Pancreas (tissue), 10 donors: ENCODE data around the gene C8B. TPM values are rescaled to one million over a fixed set of nuclear protein-coding genes. Genes with fewer than 3 reads are reported as not detected.

Source experiments
- ATAC-seq, 4 donors: fragments of 200-7000 bp; cut with Tn5 transposase; one replicate each; pipeline versions ENCODE4 v1.8.0 to v1.9.1; 2020; ENCODE audit warnings: mild to moderate bottlenecking in 4 of 4, moderate library complexity in 4 of 4
- DNase-seq, 6 donors: peaks; one replicate each; pipeline ENCODE4 v3.0.0-alpha.2; 2020
- FAIRE-seq: peaks from 2 replicates; lab custom pipeline; 2012; peaks lifted over from hg19 to GRCh38; lab: Jason Lieb, UNC
- H3K27ac ChIP-seq, 4 donors: fragments of 200-600 bp; sonication (generic); 1 replicate in 3 of 4; 2 replicates in 1 of 4; pipeline versions ENCODE4 v1.5.0 to v1.8.0; 2020
- H3K27me3 ChIP-seq, 4 donors: fragments of 200-600 bp; one replicate each; pipeline ENCODE4 v1.8.0; 2021
- H3K36me3 ChIP-seq, 3 donors: fragments of 200-600 bp; sonication (generic) in 1 of 3; one replicate each; pipeline versions ENCODE4 v1.5.0 to v1.8.0; 2020 to 2021
- H3K4me1 ChIP-seq, 3 donors: fragments of 200-600 bp; one replicate each; pipeline ENCODE4 v1.8.0; 2021
- H3K4me3 ChIP-seq, 4 donors: fragments of 200-600 bp; sonication (generic) in 2 of 4; one replicate each; pipeline versions ENCODE4 v1.5.0 to v1.8.0; 2020 to 2021
- H3K9me3 ChIP-seq, 4 donors: fragments of 200-600 bp; one replicate each; pipeline ENCODE4 v1.8.0; 2021
- WGBS, 2 donors: extraction: QIAGEN DNeasy Blood & Tissue Kit; methylation state at CpG; one replicate each; pipeline ENCODE4 v1.1.7; 2013; 5-methylcytosine and 5-hydroxymethylcytosine counted together
- intact Hi-C, 3 donors: fragments of 100-400 bp; cut with DNase I; formaldehyde crosslinking; loops; one replicate each; pipeline versions ENCODE4 v1.11.1 to v1.14.2; 2022
- polyA plus RNA-seq, 2 donors: library from polyadenylated mRNA; stranded (reverse); fragments of 200-250 nt; gene quantifications; one replicate each; pipeline ENCODE4 v1.2.3, GENCODE V29; 2013
- total RNA-seq, 6 donors: library from RNA; stranded (reverse); fragmentation: NEBNext Ultra II Directional in 4 of 6; extraction: Animal tissue kit (Norgen Biotek cat#: 25700) in 4 of 6; gene quantifications; one replicate each; pipeline versions ENCODE4 v1.2.1 to v1.2.4, GENCODE V29; 2021 to 2023
- TF ChIP-seq, protein P1 (sequence below), 4 donors: fragments of 200-600 bp; sonication (generic) in 3 of 4; IDR thresholded peaks; one replicate each; pipeline versions ENCODE4 v1.5.0 to v1.8.0; 2021; ENCODE audit warnings: antibody characterized with exemption in 4 of 4
- donor health status: healthy with polysubstance abuse.
- donor health status: DM: no; HTN: no; CAD: no; lungs with moderate emphysema.
- donor health status: DM: no; HTN: no; CAD: no.
- donor health status: control.
- donor health status: control.
- donor health status: Bipolar disorder and iron deficiency.
- donor health status: DM: yes; HTN: yes; CAD: no.
- donor health status: DM: no; HTN: no; CAD: no.
- donor health status: DM: no; HTN: no; CAD: no.
- donor health status: DM: yes; HTN: yes; CAD: no.

C8B gene
- total RNA-seq: under 1 TPM in 3 of 6 donors, not detected in 3; 0.14 to 0.28 (median 0.22) TPM
- polyA plus RNA-seq: under 1 TPM in 1 of 2 donors, not detected in 1; 0.05 TPM

DNA sequence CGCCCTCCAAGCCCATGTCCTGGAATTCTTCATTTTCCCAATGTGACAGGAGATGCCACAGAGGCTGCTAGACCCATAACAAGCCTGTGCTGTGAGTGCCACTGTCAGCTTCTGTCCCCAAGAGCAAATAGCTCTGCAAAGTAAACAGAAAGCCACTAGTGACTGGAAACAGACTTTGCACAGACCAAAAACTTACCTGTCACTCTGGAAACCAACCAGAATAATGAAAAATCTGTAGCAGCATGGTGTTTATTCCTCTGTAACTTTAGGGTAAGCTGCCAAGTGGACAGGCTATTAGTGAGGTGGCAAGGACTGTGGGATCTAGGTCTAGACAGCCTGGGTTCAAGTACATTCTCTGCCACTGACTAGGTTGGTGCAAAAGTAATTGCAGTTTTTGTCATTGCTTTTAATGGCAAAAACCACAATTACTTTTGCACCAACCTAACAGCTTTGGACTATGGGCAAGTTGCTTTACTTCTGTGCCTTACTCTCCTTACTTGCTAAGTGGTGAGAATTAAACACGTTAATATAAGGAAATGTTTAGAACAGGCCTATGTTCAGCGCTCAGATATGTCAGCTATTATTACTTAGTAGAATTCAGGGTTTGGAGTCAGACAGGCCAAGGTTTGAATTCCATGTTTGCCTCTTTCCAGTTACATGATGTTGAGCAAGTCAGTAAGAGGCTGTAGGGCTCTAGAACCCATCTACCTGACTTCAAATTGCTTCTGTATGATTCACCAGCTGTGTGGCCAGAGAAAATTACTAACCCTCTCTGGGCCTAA, at the start of gene C8B:
C8B (minus strand) TSS at position 100 of the 782 bp plus-strand sequence; CDS start at position 33, 67 bp downstream.
- TF ChIP-seq, protein P1, sequence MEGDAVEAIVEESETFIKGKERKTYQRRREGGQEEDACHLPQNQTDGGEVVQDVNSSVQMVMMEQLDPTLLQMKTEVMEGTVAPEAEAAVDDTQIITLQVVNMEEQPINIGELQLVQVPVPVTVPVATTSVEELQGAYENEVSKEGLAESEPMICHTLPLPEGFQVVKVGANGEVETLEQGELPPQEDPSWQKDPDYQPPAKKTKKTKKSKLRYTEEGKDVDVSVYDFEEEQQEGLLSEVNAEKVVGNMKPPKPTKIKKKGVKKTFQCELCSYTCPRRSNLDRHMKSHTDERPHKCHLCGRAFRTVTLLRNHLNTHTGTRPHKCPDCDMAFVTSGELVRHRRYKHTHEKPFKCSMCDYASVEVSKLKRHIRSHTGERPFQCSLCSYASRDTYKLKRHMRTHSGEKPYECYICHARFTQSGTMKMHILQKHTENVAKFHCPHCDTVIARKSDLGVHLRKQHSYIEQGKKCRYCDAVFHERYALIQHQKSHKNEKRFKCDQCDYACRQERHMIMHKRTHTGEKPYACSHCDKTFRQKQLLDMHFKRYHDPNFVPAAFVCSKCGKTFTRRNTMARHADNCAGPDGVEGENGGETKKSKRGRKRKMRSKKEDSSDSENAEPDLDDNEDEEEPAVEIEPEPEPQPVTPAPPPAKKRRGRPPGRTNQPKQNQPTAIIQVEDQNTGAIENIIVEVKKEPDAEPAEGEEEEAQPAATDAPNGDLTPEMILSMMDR (IDR thresholded peaks at IDR 0.05): no peak
- H3K36me3 ChIP-seq: no peaks in the 10 kb centered on the region
- FAIRE-seq (no peak), ATAC-seq (peak in 3 of 4 donors; percentile 68 to 81 (median 79)), DNase-seq (no peak)
- no peak within 1 kb of the TSS for H3K27ac ChIP-seq
- WGBS, 2 donors: 82 to 83% methylated on average over 3 of the region's 3 CpGs
- H3K9me3 ChIP-seq: no peaks in the 10 kb centered on the region
- H3K4me1 ChIP-seq: peaks cover 0 to 10% (median 0%) of the 10 kb centered on the region in 3 donors
- intact Hi-C loops: no loop called here
- no peaks in the 10 kb centered on the region for H3K27me3 ChIP-seq
- H3K4me3 ChIP-seq: no peak within 1 kb of the TSS

DNA sequence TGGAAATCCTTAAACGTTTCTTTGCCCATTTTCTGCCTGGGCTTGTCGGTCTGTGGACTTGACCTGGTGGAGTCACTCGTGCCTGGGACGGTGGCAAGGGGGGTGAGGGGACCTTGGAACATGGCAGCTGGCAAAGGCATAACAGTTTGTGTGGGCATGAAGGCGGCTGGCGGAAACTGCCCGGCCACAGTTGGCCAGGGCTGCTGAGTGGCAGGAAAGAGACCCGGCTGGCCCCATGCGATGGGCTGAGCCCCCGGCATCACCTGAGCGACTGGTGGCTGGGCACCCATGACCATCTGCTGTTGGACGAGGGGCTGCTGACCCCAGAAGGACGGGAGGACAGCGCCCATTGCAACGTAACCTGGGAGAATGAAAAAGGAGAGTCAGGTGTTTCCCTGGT, 49.3 kb upstream of the C8B start:
- no peaks in the 10 kb centered on the region for H3K4me1 ChIP-seq
- H3K27ac ChIP-seq: no peak overlapping the region
- H3K9me3 ChIP-seq: no peaks in the 10 kb centered on the region
- WGBS, 2 donors: 83 to 91% methylated on average over 15 of the region's 15 CpGs
- no peak overlapping the region for H3K4me3 ChIP-seq
- ATAC-seq (no peak), FAIRE-seq (no peak), DNase-seq (peak in 1 of 6 donors; percentile 48)
- intact Hi-C loops: no loop called here
- TF ChIP-seq, protein P1 (IDR thresholded peaks at IDR 0.05): no peak
- no peaks in the 10 kb centered on the region for H3K27me3 ChIP-seq
- no peaks in the 10 kb centered on the region for H3K36me3 ChIP-seq

DNA sequence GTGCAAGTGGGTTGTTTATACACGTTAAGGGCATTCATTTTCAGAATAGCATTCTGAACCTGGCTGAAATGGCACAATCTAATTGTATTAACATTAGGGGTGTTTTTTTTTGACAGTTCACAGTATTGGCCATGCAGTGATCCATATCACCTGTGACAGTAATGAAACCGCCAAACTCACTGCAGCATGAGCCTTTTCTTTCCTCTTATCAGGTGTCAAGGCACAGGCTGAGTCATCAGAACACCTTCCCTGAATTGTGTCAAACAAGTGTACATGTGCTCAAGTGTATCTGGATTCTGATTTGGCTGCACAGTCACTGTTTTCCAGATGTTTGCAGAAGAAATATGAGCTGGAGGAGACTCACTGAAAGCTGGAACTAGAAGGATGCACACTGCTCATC, 47.7 kb upstream of the C8B start:
- TF ChIP-seq, protein P1 (IDR thresholded peaks at IDR 0.05): no peak
- intact Hi-C loops: no loop called here
- no peaks in the 10 kb centered on the region for H3K9me3 ChIP-seq
- no peaks in the 10 kb centered on the region for H3K36me3 ChIP-seq
- H3K4me3 ChIP-seq: no peak overlapping the region
- no peak overlapping the region for H3K27ac ChIP-seq
- FAIRE-seq: no peak
- DNase-seq: no peak
- WGBS, 2 donors: 34 to 59% methylated on average over 2 of the region's 2 CpGs
- ATAC-seq: peak in 2 of 4 donors; percentile 21 to 57
- no peaks in the 10 kb centered on the region for H3K27me3 ChIP-seq
- no peaks in the 10 kb centered on the region for H3K4me1 ChIP-seq

DNA sequence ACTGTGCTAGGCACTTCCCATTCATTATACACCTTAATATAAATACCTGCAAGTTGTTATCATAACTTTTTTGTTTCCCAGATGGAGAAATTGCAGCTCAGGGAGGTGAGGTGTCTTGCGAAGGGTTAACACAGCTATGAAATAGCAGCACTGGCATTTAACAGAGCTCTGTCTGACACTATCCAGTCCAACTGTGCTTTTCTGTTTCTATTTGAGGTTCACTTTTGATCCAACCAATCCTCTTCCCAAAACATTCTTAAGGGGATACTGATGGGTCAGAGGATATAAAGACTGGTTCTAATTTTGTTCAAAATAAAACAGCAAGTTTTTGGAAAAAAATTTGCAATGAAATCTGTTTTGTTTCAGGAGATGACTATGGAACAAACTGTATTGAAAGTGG, 46.5 kb upstream of the C8B start:
- 81 to 90% methylated on average over 1 of the region's 1 CpG for WGBS, 2 donors
- Histone ChIP-seq H3K4me3 (no peak overlapping the region), H3K4me1 (no peaks in the 10 kb centered on the region), H3K9me3 (no peaks in the 10 kb centered on the region), H3K27ac (no peak overlapping the region), H3K36me3 (no peaks in the 10 kb centered on the region), H3K27me3 (no peaks in the 10 kb centered on the region)
- FAIRE-seq (no peak), DNase-seq (no peak), ATAC-seq (no peak)
- TF ChIP-seq, protein P1 (IDR thresholded peaks at IDR 0.05): no peak
- intact Hi-C loops: no loop called here

DNA sequence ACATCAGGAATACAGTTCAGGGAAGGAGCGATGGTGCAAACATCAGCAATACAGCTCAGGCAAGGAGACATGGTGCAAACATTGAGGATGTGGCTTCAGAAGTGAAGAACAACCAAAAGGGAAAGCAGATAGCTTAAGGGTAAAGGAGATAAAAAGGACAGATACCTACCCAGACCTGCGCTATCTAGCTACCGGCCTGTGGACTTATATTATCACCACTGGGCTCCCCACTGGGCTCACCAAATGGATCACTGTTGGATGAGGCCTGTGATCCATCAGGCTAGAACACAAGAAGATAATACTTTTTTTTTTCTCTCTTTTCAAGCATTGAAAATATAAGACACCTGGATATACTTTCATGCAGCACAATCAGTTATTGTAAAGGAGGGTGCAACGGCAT, 44.7 kb upstream of the C8B start:
- TF ChIP-seq, protein P1 (IDR thresholded peaks at IDR 0.05): no peak
- H3K4me3 ChIP-seq: no peak overlapping the region
- no peaks in the 10 kb centered on the region for H3K4me1 ChIP-seq
- ATAC-seq: no peak
- no peak for DNase-seq
- H3K27ac ChIP-seq: no peak overlapping the region
- intact Hi-C loops: no loop called here
- FAIRE-seq: no peak
- H3K27me3 ChIP-seq: no peaks in the 10 kb centered on the region
- WGBS, 2 donors: 92 to 94% methylated on average over 4 of the region's 4 CpGs
- H3K36me3 ChIP-seq: no peaks in the 10 kb centered on the region
- H3K9me3 ChIP-seq: no peaks in the 10 kb centered on the region
